D721Med (cell line): Measurements from ENCODE around the gene PTTG1IP.

Source experiments
- DNase-seq: peaks from one replicate; pipeline ENCODE4 v3.0.0; 2011; ENCODE audit warnings: low spot score; ENCODE audit not compliant: insufficient read length
- FAIRE-seq: peaks from 2 replicates; lab custom pipeline; 2011; peaks lifted over from hg19 to GRCh38; lab: Jason Lieb, UNC
- CTCF ChIP-seq: IDR thresholded peaks from 2 replicates; pipeline ENCODE4 v1.5.1; 2012; ENCODE audit warnings: mild to moderate bottlenecking, control low read depth; ENCODE audit not compliant: insufficient read depth; ENCODE audit errors: missing control alignments

The PTTG1IP gene

DNA sequence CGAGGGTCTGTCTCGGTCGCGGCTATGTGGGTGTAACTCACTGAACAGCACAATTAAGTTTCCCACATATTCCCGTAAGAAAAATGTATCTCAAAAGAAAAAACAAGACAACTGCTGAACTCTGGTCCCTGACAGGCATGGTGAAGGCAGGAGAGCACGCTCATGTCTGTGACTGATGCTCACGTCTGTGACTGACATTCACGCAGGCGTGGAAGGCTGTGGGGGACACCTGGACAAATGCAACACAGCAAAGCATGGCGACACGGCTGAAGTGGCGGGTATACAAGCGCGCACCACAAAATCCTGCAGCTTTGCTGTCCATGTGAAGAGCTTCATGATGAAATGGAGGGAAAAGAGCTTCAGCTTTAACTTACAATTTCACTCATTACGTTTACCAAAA is 6.0 kb downstream of the PTTG1IP start:
- FAIRE-seq (no peak), DNase-seq (no peak)
- no peak for TF ChIP-seq CTCF

DNA sequence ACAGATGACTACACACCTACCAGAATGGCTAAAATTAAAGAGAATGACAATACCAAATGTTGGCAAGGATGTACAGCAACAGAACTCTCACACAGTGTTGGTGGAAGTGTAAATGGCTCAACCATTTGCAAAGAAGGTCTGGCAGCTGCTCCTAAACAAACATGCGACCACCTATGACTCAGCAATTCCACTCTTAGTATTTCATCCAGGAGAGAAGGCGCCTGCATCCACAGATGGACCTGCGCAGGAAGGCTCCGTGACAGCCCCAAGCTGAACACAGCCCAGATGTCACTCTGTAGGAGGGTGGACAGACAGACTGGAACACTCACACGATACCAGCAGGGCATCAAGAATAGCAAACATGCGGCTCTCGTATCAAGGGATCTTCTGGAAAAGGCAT is 6.7 kb downstream of the PTTG1IP start:
- DNase-seq (no peak), FAIRE-seq (no peak)
- TF ChIP-seq CTCF = no peak

DNA sequence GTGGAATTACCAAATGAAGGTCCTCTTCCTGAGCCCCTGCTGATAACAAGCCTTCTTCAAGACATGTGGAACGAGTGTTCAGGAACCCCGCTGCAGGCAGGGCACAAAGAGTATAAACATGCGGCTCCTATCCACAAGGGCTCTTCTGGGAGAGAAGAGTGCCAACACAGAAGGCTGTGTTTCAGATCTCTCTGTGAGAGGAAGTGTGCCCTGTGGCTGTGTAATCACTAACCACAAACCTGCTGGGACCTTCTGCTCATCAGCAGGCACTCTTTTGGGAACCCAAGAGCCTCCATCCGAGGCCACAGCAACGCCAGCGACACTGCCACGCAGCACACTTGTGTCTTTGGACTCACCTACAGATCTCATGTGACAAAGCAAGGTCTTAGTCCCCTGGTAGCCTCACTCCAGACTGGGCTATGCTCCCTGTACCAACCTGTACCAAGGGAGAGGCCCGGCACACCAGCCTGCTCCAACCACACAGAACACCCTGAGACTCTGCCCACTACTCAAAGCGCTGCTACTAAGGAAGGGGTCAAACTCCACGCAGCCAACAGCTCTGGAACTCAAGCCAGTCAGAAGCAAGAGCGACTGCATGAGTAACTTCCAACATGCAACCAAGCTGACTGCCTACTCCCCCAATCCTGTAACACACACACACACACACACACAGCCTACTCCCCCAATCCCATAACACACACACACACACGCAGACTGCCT is 7.8 kb downstream of the PTTG1IP start:
- TF ChIP-seq CTCF = no peak
- FAIRE-seq = no peak
- DNase-seq = no peak

DNA sequence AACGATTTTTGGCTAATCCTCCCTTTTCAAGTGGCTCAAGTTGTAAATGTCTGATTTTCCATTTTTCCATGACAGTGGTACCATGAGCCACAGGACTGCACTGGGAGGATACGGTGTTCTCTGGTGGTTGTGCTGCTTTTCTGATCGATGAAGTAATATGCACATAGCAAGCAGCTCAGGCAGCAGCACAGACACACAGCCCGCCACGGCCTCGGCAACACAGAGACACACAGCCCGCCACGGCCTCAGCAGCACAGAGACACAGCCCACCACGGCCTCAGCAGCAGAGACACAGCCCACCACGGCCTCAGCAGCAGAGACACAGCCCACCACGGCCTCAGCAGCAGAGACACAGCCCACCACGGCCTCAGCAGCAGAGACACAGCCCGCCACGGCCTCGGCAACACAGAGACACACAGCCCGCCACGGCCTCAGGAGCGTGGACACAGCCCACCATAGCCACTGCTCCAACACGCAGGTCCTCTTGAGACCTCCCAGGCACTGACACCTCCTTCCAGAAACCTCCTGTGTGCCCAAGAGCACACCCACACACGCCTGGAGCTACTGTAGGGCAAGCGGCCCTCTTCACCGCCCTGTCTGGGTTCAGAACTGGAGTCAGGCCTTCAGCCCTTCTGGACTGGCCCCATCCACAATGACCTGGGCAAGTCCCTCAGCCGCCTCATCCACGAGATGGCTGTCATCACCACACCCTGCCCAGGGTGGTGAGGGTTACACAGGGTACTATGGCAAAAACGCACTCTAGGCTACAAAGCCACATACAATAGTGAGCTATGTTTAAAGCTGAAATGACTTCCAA is 10.4 kb downstream of the PTTG1IP start:
- FAIRE-seq (no peak), DNase-seq (no peak)
- TF ChIP-seq CTCF = no peak

GRCh38 chr21:44858791-44859190 is 14.7 kb downstream of the PTTG1IP start:
- no peak for DNase-seq
- TF ChIP-seq CTCF = no peak
- FAIRE-seq = no peak

GRCh38 chr21:44858291-44858690 is 15.2 kb downstream of the PTTG1IP start:
- FAIRE-seq = no peak

More at GRCh38 chr21:44858291-44858690, 15.2 kb downstream of the PTTG1IP start:
- TF ChIP-seq CTCF = no peak
- no peak for DNase-seq
